HG03108 (cell line): ENCODE measurements around the gene C19orf67.

Experiments
- ATAC-seq: cut with Tn5 transposase; IDR thresholded peaks from one replicate; pipeline ENCODE4 v1.9.1; 2021; ENCODE audit warnings: moderate library complexity; ENCODE audit not compliant: unreplicated experiment

Gene C19orf67

DNA sequence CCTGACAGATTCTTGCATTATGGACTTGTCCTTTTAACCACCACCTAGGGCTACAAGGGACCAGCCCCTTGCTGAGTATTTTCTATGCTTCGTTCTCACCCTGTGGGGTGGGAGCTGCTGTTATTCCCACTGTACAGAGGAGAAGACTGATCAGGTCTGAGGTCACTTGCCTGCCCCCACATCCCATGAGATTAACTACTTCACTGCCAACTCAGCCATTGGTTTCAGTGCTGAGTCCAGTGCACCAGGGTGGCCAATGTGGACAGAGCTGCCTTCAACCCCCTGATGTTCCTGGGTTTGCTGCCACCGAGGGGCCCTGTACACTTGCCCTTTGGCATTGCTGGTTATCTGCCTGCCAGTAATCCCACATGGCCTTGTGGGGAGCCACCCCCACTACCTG lies 25.1 kb upstream of the C19orf67 start:
- no peak for ATAC-seq

DNA sequence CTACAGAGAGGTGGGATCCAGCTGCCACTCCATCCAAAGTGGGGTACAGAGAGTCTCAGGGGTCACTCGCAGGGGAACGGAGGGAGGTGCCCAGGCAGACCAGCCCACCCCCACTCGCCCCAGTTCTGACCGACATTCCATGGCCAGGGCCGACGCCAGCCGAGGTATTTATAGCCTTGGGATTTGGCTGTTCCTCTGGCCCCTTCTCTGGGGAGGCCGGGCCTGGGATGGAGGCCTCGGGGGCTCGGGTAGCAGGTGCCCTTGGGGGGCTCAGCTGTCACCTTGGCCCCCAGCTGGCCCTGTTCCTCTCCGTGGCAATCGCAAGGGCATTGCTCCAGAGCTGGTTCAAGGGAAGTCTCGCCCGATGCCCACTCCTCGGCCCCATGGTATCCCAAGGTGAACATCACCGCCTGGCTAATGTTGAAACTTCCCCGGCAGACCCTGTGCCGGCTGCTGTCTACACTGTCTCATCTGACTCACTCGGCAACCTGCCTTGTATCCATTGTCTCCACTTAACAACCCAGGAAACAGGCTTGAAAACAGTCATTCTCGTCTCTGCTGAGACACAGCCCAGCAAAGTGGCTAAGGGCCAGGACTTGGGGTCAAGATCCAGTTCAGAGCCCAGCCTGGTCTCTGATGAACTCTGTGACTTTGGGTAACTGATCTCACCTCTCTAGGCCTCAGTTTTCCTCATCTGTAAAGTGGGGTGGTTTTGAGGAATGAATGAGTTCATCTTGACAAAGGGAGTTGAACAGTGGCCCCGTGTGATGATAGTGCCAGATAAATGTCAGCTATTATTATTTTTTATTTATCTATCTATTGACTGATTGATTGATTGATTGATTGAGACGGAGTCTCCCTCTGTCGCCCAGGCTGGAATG lies 22.2 kb upstream of the C19orf67 start:
- no peak for ATAC-seq

DNA sequence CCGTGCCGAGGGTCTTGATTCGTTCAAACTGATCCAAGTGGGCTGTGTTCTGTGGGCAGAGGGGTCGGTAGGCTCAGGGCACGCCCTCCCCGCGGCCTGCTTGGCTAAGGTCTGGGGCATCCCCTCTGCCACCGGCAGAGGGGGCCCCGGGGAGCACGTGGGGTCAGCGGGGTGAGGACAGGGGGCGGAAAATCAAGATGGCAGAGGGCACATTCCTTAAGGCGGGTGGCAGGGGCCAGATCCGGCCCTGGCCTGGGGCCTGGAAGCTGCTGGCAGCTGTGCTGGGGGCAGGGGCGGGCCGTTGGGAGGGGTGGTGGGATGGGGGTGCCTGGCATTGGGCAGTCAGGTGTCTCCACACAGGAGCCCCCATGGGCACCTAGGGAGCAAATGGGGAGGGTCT lies 21.3 kb upstream of the C19orf67 start:
- no peak for ATAC-seq

DNA sequence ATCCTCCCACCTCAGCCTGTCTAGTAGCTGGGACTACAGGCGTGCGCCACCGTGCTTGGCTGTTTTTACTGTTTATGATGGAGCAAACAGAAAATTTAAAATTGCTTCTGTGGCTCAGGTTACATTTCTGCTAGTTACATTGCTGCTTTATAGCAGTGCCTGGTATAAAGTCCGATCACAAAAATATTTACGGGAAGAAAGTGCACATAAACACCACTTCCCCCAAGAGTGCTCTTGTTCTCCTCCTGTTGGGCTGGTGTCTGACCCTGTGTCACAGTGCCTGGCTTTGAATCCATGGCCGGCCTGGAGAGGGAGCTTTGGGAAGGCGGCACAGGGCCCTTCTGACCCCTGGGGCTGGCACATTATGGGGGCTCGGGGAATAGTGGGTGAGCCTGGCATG lies 20.1 kb upstream of the C19orf67 start:
- ATAC-seq: no peak

DNA sequence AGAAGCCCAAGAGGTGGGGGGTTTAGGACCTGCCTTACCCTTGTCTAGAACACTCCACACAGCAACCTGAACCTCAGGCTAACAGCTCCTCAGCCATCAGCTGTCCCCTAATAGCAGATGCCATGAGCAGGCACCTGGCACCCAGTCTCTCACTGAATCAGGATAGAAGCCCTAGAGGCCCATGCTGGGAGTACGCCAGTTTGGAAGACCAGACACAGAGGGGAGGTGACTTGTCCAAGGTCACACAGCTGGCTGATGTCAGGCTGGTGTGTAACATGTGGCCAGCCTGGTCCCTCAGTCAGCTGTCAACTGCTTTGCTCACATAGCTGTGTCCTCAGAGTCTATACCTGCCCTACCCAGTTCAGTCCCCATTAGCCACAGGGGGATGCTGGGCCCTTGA lies 17.7 kb upstream of the C19orf67 start:
- no peak for ATAC-seq

DNA sequence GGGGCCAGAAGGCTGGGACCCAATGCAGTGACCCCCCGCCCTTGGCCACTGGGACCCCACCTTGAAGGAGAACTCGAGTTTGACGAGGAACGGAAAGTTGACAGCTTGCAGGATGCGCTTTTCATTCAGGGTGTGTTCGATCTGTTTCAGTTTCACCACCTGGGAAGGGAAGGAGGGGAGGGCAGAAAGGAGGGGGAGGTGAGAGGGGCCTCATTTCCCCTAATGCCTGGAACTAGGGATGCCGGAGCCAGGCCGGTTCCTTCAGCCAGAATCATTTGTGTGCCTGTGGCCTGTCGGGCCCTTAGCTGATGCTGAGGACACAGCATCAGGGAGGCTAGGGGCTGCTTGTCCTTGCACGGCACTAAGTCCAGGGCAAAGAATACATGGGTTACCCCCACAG lies 17.2 kb upstream of the C19orf67 start:
- ATAC-seq: no peak

DNA sequence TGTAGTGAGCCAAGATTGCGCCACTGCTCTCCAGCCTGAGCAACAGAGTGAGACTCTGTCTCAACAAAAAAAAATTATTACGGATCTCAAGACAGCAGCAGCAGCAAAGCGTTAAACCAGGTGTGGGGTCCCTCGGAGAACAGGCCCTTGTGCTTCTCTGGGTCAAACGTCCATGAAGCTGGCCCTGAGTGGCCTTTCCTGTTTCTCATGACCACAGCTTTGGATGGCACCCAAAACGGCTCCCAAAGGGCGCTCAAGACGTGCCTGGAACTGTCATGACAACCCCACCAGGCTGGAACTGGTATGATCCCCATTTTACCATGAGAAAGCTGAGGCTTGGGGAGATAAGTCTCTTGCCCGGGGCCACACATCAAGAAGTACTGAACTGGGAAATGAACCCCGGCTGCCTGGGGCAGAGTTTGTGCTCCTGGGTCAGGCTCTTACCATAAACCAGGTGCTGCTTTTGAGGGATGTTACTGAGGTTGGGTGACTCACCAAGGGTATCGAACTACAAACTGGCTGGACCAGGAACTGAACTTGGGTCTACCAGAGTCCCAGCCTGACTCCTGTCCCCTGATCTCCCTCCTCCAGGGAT lies 16.6 kb upstream of the C19orf67 start:
- no peak for ATAC-seq

DNA sequence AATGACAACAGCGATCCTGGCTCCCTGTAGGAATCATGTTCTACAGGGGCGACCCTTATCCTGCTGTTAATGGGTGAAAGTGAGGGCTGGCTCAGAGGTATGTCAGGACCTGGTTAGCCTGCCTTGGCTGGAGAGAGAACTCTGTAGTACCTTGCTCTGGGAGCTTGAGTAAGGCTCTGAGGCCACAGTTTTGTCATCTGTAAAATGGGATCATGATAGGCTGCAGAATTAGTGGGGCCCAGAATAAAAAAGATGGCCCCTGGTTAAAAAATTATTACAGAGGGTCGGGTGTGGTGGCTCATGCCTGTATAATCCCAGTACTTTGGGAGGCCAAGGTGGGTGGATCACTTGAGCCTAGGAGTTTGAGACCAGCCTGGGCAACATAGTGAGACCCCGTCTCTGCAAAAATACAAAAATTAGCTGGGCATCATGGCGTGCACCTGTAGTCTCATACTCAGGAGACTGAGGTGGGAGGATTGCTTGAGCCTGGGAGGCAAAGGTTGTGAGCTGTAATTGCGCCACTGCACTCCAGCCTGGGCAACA lies 15.5 kb upstream of the C19orf67 start:
- no peak for ATAC-seq

DNA sequence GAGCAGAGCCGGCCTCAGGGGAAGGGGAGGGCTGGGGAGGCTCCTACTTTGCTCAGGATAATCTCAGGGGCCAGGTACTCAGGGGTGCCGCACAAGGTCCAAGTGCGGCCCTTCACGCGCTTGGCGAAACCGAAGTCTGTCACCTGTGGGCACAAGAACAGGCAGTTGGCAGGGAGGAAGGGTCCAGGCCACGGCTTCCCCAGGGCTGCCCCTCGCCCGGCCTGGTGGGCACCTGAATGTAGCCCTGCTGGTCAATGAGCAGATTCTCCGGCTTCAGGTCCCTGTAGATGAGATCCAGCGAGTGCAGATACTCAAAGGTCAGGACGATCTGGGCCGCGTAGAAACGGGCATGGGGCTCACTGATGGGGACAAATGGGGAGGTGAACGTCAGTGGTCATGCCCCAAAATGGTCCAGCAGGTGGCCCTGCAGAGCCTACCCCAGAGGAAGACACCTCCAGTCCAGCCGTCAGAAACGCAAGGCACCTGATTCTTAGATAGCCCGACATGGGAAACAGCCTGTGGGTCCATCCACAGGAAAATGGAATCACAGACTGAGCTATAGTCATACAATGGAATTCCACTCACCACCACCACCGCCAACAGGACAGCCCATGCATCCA lies 12.1 kb upstream of the C19orf67 start:
- no peak for ATAC-seq

DNA sequence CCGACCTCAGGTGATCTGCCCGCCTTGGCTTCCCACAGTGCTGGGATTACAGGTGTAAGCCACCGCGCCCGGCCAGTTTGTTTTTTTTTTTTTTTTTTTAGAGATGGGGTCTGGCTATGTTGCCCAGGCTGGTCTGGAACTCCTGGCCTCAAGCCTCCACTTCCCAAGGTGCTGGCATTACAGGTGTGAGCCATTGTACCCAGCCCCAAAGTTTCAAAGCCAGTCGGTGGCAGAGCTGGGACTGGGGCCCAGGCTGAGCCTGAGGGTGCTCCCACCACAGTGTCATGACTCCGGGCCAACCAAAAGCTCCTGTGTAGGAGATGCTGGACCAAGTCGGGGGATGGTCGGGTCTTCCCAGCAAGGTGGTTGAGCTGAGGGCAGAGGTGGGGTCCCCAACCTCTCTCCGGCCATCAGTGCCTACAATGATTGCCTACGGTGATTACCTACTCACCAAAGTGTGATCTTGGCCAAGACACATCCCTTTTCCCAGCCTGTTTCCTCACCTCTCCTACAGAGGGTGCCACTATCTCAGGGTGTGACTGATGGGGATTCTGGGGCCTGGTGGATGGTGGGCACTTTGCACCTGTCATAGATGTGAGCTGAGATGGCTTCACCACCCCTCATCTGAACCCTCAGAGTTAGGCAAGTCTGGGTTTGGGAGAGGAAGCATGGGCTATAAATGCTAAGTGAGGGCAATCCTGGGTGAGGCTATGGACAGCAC lies 10.8 kb upstream of the C19orf67 start:
- no peak for ATAC-seq

DNA sequence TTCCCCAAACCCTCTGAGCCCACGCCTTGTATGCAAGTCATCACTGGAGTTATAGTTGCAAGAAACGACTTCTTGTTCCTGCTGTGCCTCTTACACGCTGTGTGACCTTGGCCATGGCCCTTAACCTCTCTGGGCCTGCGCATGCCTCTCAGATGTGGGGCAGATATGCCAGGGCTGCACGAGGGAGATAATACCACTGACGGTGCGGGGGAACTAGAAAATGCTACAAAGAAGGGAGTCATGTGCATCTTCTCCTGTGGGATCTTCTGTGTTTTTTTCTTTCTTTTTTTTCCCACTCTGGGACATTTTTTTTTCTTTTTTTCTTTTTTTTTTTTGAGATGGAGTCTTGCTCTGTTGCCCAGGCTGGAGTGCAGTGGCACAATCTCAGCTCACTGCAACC lies 9.3 kb upstream of the C19orf67 start:
- ATAC-seq: no peak

DNA sequence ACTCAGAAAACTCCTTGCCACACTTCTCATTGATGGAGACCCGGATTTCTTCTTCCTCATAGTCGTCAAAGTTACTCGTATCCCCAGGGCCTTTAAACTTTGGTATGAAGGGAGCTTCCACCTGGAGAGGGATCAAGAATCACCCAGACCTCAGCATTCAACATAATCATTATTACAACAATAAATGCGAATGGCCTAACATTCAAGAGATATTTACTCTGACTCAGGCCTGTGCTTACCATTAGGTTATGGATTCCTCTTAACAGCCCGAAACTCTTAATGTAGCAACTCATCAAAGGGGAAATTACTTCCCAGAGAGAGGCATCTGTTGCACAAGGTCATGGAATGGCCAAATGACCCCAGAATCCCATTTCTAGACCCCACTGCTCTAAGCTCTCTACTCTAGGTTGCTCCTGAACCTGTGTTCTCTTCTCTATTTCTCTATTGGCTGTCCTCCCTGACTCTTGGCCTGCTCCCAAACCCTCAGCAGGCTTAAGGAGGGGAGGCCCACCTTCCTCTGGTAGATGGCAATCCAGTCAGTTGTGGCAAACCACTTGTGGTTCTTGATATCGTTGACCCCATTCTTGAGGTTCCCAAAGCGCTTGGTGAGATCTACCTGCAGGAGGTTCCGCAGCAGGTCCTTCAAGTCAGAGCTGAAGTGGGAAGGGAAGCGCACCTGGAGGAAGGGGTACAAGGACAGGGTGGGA lies 7.7 kb upstream of the C19orf67 start:
- no peak for ATAC-seq

DNA sequence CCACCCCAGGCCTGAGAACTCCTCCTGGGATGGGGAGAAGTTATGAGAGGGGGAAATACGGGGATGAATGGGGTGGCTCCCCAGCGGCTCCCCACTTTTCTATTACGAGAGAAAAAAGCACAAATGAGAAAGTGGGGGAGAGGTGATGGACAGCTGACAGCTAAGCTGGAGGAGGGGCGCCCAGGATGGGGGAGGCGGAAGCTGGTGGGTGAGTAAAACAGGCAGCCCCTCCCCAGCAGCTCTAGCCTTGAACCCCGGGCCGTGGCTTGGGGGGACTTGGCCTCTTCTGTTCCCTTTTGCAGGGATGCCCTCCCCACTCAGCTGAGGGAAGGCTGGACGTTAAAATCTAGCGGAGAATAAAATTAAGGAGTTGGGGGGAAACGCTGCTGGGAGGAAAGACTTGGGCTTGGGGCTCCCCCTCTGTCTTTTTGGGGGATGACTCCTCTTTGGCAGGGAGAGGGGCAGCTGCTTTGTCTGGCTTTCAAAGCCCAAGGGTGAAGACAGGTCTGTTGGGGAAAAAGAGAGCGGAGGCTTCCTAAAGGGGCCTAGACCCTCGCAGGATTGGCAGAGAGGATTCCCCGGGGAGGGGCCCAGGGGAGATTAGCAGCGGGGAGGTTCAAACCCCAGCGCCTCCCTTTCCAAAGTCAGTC lies 6.4 kb upstream of the C19orf67 start:
- ATAC-seq: no peak

DNA sequence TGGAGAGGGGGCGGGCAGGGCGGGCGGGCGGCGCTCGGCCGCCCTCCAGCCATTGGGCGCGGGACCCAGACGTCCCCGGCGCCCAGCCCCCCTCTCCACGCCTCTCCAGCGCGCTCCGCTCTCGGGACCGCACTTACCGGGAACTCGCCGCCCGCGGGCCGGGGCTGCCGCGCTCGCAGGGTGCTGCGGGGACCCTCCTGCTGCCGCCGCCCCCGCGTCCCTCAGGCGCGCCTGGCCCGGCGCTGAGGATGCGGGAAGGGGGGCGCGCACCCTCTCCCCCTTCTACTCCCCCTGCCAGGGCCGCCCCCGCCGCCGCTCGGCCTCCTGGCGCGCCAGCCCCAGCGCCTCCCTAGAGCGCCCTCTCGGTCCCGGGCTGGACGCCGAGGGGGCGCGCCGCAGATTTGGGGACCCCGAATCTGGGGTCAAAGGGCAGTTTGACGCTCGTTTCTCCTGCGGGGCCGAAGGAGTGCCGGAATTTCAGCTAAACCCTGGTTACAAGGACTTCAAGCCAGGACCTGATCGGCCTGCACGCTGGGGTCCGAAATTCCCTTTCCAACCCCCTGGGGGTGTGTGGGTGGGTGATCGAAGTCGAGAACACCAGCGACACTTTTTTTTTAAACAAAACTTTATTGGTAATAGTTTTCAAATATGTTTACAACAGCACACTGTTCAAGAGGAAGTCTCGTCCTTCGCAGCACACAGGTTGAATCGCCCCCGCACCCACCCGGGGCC lies 5.7 kb upstream of the C19orf67 start:
- ATAC-seq: peak; percentile 47

DNA sequence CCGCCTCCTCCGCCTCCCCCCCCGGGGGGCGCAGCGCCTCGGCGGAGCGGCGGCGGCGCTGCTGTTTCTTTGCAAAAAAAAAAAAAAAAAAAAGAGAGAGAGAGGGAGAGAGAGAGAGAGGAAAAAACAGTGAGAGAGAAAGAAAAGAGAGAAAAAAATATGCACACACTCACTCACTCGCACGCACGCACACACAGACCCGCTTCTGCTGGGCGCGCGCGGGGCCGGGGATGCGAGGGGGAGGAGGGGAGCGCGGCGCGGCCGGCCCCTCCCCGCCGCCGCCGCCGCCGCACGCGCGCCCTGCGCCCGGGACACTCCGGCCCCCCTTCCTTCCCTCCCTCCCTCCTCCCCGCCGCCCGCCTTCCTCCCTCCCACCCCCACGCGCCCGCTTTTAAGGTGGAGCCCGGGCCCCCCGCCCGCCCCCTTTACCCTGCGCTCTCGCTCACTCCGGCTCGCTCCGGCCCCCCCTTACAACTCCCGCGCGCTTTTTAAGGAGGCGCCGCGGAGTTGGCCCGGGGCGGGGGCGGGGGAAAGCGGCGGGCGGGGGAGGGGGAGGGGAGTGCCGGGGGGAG lies 5.0 kb upstream of the C19orf67 start, which contains the start of gene SAMD1:
Gene SAMD1, minus strand, starts transcription at position 243 of the 572 bp plus-strand sequence.
- ATAC-seq: peak; percentile 28

DNA sequence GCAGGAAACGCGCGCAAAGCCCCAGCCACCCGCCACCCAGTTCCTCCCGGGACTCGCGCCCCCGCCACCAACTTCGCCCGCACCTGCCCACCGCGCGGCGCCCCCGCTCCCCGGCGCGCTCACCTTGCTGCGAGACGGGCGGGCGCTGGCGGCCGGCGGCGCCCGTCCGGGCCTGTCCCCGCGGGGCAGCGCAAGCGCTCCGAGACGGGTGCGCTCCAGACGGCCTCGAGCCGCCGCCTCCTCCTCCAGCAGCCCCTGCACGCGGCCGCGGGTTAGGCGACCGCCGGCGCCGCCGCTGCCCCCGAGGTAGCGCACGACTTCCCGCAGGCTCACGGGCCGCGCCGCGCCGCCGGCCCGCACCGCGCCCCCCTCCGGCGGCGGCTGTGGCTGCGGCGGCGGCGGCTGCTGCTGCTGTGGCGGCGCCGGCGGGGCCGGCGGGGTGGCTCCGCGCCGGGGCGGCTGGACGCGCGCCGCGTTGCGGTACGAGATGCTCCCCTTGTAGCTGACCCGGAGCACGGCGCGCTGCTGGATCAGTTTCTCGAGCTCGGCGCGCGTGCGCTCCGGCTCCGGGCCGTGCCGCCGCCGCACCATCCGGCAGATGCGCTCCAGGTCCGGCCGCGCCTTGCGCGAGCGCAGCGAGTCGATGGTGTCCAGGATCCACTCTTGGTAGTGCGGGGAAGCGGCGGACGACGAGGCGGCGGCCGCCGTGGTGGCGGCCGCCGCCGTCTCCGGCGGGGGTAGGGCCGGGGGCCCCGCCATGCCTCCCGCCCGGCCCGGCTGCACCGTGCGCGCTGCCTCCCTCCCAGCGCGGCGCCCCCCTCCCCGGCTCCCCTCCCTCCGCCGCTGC lies 4.3 kb upstream of the C19orf67 start:
- ATAC-seq: no peak

DNA sequence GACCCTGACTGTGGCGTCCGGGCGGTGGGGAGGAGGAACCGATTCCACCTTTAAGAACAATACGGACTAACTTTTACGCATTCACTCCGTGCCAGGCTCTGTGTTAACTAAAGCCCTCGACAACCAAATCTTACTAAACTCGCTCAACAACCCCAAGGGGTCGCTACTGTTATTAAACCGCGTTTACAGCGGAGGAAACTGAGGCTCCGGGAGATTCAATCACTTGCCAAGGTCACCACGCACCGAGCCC lies 3.8 kb upstream of the C19orf67 start:
- ATAC-seq: no peak

DNA sequence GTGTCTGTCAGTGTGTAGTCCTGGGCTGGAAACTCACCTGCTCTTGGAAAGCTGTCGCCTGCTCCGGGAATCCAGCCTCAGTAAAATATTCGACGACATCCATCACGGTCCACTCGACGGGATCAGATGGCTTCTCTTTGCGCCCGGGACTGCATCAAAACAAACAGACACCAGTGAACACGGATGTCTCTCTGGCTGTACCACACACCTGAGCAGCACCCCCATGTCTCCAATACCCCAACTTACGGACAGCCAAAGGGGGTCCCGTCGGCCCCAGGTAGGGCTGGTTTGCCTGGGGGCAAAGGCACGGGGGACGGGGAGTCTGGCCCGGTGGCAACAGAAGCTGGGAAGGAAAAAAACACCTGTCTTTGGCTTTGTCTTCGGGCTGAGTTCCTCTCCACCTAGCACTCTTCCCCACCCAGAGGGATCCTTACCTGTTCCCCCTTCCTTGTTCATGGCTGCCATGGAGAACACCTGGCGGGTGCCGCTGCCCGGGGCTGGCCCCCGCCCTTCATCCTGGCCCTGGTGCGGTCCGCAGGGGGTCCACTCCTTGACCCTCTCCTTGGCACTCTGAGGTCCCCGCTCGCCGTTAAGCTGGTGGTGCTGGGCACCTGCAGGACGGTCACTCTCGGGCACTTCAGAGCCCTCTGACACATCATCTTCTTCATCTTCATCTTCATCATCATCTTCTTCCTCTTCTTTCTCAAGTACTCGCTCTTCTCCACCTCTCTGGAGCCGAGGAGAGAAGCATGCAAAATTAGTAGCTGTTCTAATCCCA lies 3.2 kb upstream of the C19orf67 start:
- ATAC-seq: no peak
